Neuronal stem cell (in vitro differentiated cells): ENCODE results near the gene SETD4.

Experiments used
- DNase-seq: peaks from one replicate; pipeline ENCODE4 v3.0.0-alpha.2; 2013; ENCODE audit warnings: low spot score
- H2AFZ ChIP-seq: one replicate; pipeline ENCODE4 v1.6.1; 2013; ENCODE audit warnings: mild to moderate bottlenecking, low read length, inconsistent platforms
- H2AK5ac ChIP-seq: 2 replicates; pipeline ENCODE4 v1.6.1; 2013; ENCODE audit warnings: low read depth, mild to moderate bottlenecking, inconsistent platforms, low read length, moderate library complexity, mixed read lengths
- H2BK120ac ChIP-seq: 2 replicates; pipeline ENCODE4 v1.6.1; 2013; ENCODE audit warnings: low read depth, mild to moderate bottlenecking, inconsistent platforms, low read length, moderate library complexity, mixed read lengths
- H2BK12ac ChIP-seq: one replicate; pipeline ENCODE4 v1.6.1; 2013; ENCODE audit warnings: low read length, inconsistent platforms
- H2BK15ac ChIP-seq: 2 replicates; pipeline ENCODE4 v1.6.1; 2013; ENCODE audit warnings: mild to moderate bottlenecking, low read length, inconsistent platforms, mixed read lengths
- H2BK5ac ChIP-seq: one replicate; pipeline ENCODE4 v1.6.1; 2013; ENCODE audit warnings: inconsistent platforms, mild to moderate bottlenecking, low read length, moderate library complexity
- H3K14ac ChIP-seq: one replicate; pipeline ENCODE4 v1.6.1; 2013; ENCODE audit warnings: low read length, inconsistent platforms
- H3K18ac ChIP-seq: 2 replicates; pipeline ENCODE4 v1.6.1; 2013; ENCODE audit warnings: low read length, inconsistent platforms
- H3K23ac ChIP-seq: 2 replicates; pipeline ENCODE4 v1.6.1; 2013; ENCODE audit warnings: low read depth, mild to moderate bottlenecking, mixed read lengths, low read length, inconsistent platforms; ENCODE audit not compliant: poor library complexity
- H3K27ac ChIP-seq: replicated peaks from 3 replicates; pipeline ENCODE4 v1.5.1; 2013; ENCODE audit warnings: low read length, inconsistent platforms
- H3K27me3 ChIP-seq, 3 experiments: 2 replicates each; pipeline ENCODE4 v1.6.1; 2013; ENCODE audit warnings: low read length in 3 of 3, mild to moderate bottlenecking in 2 of 3, inconsistent platforms in 1 of 3, low read depth in 1 of 3, mixed read lengths in 1 of 3, moderate library complexity in 1 of 3; ENCODE audit not compliant: control insufficient read depth in 3 of 3, insufficient read depth in 3 of 3
- H3K36me3 ChIP-seq, 2 donors: replicated peaks in 1 of 2; 2 replicates each; pipeline ENCODE4 v1.6.1; 2013; ENCODE audit warnings: low read length in 2 of 2; ENCODE audit not compliant: control insufficient read depth in 2 of 2, insufficient read depth in 2 of 2
- H3K4ac ChIP-seq: 2 replicates; pipeline ENCODE4 v1.6.1; 2013; ENCODE audit warnings: inconsistent platforms, mild to moderate bottlenecking, low read length, moderate library complexity
- H3K4me1 ChIP-seq, 2 donors: 1 replicate in 1 of 2; 2 replicates in 1 of 2; pipeline ENCODE4 v1.6.1; 2013; ENCODE audit warnings: low read length in 2 of 2, low read depth in 1 of 2; ENCODE audit not compliant: control insufficient read depth in 2 of 2, insufficient read depth in 1 of 2
- H3K4me2 ChIP-seq: one replicate; pipeline ENCODE4 v1.6.1; 2013; ENCODE audit warnings: mild to moderate bottlenecking, low read length, inconsistent platforms; ENCODE audit not compliant: insufficient read depth, poor library complexity, severe bottlenecking
- H3K4me3 ChIP-seq, 2 donors: 2 replicates each; pipeline ENCODE4 v1.5.1; 2013; ENCODE audit warnings: low read length in 2 of 2, mild to moderate bottlenecking in 2 of 2, inconsistent platforms in 1 of 2, moderate library complexity in 1 of 2
- H3K79me1 ChIP-seq: one replicate; pipeline ENCODE4 v1.6.1; 2013; ENCODE audit warnings: low read depth, mild to moderate bottlenecking, inconsistent platforms, low read length, moderate library complexity
- H3K9ac ChIP-seq: one replicate; pipeline ENCODE4 v1.6.1; 2013; ENCODE audit warnings: mild to moderate bottlenecking, low read depth, low read length, inconsistent platforms; ENCODE audit not compliant: poor library complexity
- H3K9me3 ChIP-seq, 2 donors: replicated peaks in 1 of 2; 2 replicates each; pipeline versions ENCODE3 to v1.6.1; 2013; ENCODE audit warnings: low read length in 2 of 2, mild to moderate bottlenecking in 2 of 2, inconsistent platforms in 1 of 2, low read depth in 1 of 2, mixed read lengths in 1 of 2, moderate library complexity in 1 of 2; ENCODE audit not compliant: control insufficient read depth in 2 of 2, insufficient read depth in 1 of 2
- H4K8ac ChIP-seq: one replicate; pipeline ENCODE4 v1.6.1; 2013; ENCODE audit warnings: low read depth, mild to moderate bottlenecking, inconsistent platforms, low read length, moderate library complexity
- H4K91ac ChIP-seq: one replicate; pipeline ENCODE4 v1.6.1; 2013; ENCODE audit warnings: low read length, low read depth, mild to moderate bottlenecking, inconsistent platforms; ENCODE audit not compliant: poor library complexity
- WGBS, 2 donors: extraction: QIAGEN DNeasy Blood & Tissue Kit; methylation state at CpG; one replicate each; pipeline ENCODE4 v1.1.7; 2013; ENCODE audit warnings: missing lambda C conversion rate in 2 of 2, mixed read lengths in 1 of 2; ENCODE audit not compliant: insufficient read length in 2 of 2, insufficient replicate concordance in 1 of 2; ENCODE audit errors: extremely low coverage in 2 of 2; 5-methylcytosine and 5-hydroxymethylcytosine counted together

The SETD4 gene

GRCh38 chr21:36003776-36004175 lies 56.5 kb downstream of the SETD4 start:
- H2AK5ac ChIP-seq = no peak overlapping the region
- no peaks in the 10 kb centered on the region for H3K36me3 ChIP-seq
- no peak overlapping the region for H2BK120ac ChIP-seq
- H3K4ac ChIP-seq = no peak overlapping the region
- DNase-seq = no peak
- H3K18ac ChIP-seq = no peak overlapping the region
- no peak overlapping the region for H2BK5ac ChIP-seq
- no peak overlapping the region for H2AFZ ChIP-seq
- H2BK12ac ChIP-seq = no peak overlapping the region
- no peak overlapping the region for H3K4me2 ChIP-seq
- H3K9me3 ChIP-seq = peaks cover 0 to 2% of the 10 kb centered on the region in 2 donors
- H3K27me3 ChIP-seq = no peaks in the 10 kb centered on the region
- H3K9ac ChIP-seq = no peak overlapping the region
- H4K8ac ChIP-seq = no peak overlapping the region
- H4K91ac ChIP-seq = no peak overlapping the region
- H3K4me3 ChIP-seq = no peak overlapping the region
- no peaks in the 10 kb centered on the region for H3K4me1 ChIP-seq
- H3K79me1 ChIP-seq = no peaks in the 10 kb centered on the region
- no peak overlapping the region for H2BK15ac ChIP-seq
- H3K23ac ChIP-seq = no peak overlapping the region
- WGBS, 2 donors = no CpG with 5 or more reads among the region's 11 CpGs
- no peak overlapping the region for H3K27ac ChIP-seq
- H3K14ac ChIP-seq = no peak overlapping the region

- Histone ChIP-seq H4K8ac (no peak overlapping the region), H3K27ac (no peak overlapping the region), H3K79me1 (no peaks in the 10 kb centered on the region), H2BK12ac (no peak overlapping the region), H3K4ac (no peak overlapping the region), H2AK5ac (no peak overlapping the region), H3K14ac (no peak overlapping the region), H3K4me1 (no peaks in the 10 kb centered on the region), H3K36me3 (no peaks in the 10 kb centered on the region), H3K27me3 (no peaks in the 10 kb centered on the region), H2BK5ac (no peak overlapping the region), H3K9me3 (no peaks in the 10 kb centered on the region), H4K91ac (no peak overlapping the region), H2AFZ (no peak overlapping the region), H3K23ac (no peak overlapping the region), H3K4me2 (no peak overlapping the region), H2BK120ac (no peak overlapping the region), H2BK15ac (no peak overlapping the region), H3K4me3 (no peak overlapping the region), H3K18ac (no peak overlapping the region), H3K9ac (no peak overlapping the region)
- no peak for DNase-seq
These were observed 64.1 kb downstream of the SETD4 start for GRCh38 chr21:35996217-35996616.

- no peak overlapping the region for H2BK5ac ChIP-seq
- no peak overlapping the region for H3K18ac ChIP-seq
- no peak overlapping the region for H2BK120ac ChIP-seq
- H3K14ac ChIP-seq = no peak overlapping the region
- no peak overlapping the region for H3K9ac ChIP-seq
- WGBS, 2 donors = no CpG with 5 or more reads among the region's 4 CpGs
- no peak overlapping the region for H2AK5ac ChIP-seq
- H2AFZ ChIP-seq = no peak overlapping the region
- no peaks in the 10 kb centered on the region for H3K36me3 ChIP-seq
- DNase-seq = no peak
- H2BK12ac ChIP-seq = no peak overlapping the region
- no peak overlapping the region for H3K4ac ChIP-seq
- no peaks in the 10 kb centered on the region for H3K9me3 ChIP-seq
- no peaks in the 10 kb centered on the region for H3K27me3 ChIP-seq
- no peaks in the 10 kb centered on the region for H3K4me1 ChIP-seq
- no peak overlapping the region for H3K27ac ChIP-seq
- H2BK15ac ChIP-seq = no peak overlapping the region
- H3K79me1 ChIP-seq = no peaks in the 10 kb centered on the region
- H3K23ac ChIP-seq = no peak overlapping the region
- no peak overlapping the region for H4K8ac ChIP-seq
- H3K4me2 ChIP-seq = no peak overlapping the region
- no peak overlapping the region for H3K4me3 ChIP-seq
- no peak overlapping the region for H4K91ac ChIP-seq
These were observed 64.7 kb downstream of the SETD4 start for GRCh38 chr21:35995522-35996088.

- DNase-seq = no peak
- H3K23ac ChIP-seq = no peak overlapping the region
- no peaks in the 10 kb centered on the region for H3K36me3 ChIP-seq
- no CpG with 5 or more reads among the region's 4 CpGs for WGBS, 2 donors
- H3K4me3 ChIP-seq = no peak overlapping the region
- H2AK5ac ChIP-seq = no peak overlapping the region
- H4K91ac ChIP-seq = no peak overlapping the region
- no peaks in the 10 kb centered on the region for H3K9me3 ChIP-seq
- no peak overlapping the region for H3K4ac ChIP-seq
- H4K8ac ChIP-seq = no peak overlapping the region
- H2AFZ ChIP-seq = no peak overlapping the region
- no peak overlapping the region for H2BK5ac ChIP-seq
- H3K14ac ChIP-seq = no peak overlapping the region
- no peak overlapping the region for H3K9ac ChIP-seq
- H2BK12ac ChIP-seq = no peak overlapping the region
- no peak overlapping the region for H3K4me2 ChIP-seq
- no peak overlapping the region for H2BK120ac ChIP-seq
- no peaks in the 10 kb centered on the region for H3K27me3 ChIP-seq
- H3K18ac ChIP-seq = no peak overlapping the region
- H3K4me1 ChIP-seq = no peaks in the 10 kb centered on the region
- H3K27ac ChIP-seq = no peak overlapping the region
- no peaks in the 10 kb centered on the region for H3K79me1 ChIP-seq
- H2BK15ac ChIP-seq = no peak overlapping the region
These were observed 65.7 kb downstream of the SETD4 start for GRCh38 chr21:35994613-35995012.
